HG03064 (cell line): ENCODE results near the gene SEMG2.

Experiments
- ATAC-seq: cut with Tn5 transposase; IDR thresholded peaks from one replicate; pipeline ENCODE4 v1.9.1; 2021; ENCODE audit warnings: low read depth; ENCODE audit not compliant: unreplicated experiment

SEMG2 gene, protein sequence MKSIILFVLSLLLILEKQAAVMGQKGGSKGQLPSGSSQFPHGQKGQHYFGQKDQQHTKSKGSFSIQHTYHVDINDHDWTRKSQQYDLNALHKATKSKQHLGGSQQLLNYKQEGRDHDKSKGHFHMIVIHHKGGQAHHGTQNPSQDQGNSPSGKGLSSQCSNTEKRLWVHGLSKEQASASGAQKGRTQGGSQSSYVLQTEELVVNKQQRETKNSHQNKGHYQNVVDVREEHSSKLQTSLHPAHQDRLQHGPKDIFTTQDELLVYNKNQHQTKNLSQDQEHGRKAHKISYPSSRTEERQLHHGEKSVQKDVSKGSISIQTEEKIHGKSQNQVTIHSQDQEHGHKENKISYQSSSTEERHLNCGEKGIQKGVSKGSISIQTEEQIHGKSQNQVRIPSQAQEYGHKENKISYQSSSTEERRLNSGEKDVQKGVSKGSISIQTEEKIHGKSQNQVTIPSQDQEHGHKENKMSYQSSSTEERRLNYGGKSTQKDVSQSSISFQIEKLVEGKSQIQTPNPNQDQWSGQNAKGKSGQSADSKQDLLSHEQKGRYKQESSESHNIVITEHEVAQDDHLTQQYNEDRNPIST

GRCh38 chr20:45221076-45221475 is at the start of gene SEMG2:
TSS of gene SEMG2 (plus strand) at chr20:45221373. CDS start at chr20:45221390, 17 bp downstream.
- no peak for ATAC-seq

DNA sequence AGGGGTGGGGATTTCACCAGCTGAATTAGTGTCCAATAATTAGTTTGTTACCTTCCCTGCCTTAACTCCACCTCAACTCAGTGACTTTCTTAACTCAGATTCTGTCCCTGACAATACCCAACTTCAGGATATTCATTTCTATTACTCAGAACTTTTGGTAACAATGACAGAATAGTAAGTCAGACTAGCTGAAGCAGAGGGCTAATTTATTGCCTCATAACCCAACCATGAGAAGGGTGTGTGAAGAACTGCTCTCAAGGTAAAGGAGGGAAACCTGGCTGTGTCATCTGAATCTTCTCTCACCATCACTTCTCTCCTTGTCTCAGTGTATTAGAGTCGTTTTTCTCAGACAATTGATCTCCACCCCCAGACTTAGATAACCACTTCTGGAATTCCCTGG is 47.7 kb upstream of the SEMG2 start:
- ATAC-seq: no peak

DNA sequence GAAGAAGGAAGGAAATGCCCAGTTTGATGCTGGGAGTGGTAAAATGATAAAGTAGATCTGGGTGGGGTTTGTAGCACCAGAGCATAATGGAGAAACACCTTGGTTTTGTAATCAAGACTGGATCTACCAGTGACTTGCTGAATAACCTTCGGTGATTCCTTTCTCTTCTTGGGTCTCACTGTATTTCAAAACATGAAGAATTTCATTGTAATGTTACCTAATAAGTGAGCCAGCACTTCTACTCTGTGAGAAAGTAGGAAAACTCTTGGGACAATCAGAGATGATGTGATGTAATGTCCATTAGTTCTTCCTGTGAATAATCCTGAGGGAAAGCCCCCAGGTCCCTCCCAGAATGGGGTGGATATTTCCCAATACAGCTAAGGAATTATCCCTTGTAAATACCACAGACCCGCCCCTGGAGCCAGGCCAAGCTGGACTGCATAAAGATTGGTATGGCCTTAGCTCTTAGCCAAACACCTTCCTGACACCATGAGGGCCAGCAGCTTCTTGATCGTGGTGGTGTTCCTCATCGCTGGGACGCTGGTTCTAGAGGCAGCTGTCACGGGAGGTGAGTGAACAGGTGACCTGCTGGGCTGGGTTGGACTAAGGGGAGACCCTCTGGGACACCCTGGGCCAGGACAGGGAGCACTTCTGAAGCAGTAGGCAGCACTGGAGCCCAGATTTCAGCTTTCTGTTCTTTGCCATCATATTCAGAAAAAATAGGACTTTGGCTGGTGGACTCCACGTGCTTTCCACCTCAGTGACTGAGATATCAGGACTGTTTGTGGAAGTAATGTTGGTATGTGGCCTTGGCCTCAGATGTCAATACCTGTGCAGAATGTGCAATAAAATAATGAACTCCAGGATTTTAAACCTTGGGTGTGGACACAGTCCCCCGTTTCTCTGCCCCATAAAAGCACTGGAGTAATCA is 46.5 kb upstream of the SEMG2 start, which contains the start of gene PI3:
TSS of gene PI3 (plus strand) at position 469 of the 931 bp plus-strand sequence. CDS start at position 490, 21 bp downstream.
- no peak for ATAC-seq

DNA sequence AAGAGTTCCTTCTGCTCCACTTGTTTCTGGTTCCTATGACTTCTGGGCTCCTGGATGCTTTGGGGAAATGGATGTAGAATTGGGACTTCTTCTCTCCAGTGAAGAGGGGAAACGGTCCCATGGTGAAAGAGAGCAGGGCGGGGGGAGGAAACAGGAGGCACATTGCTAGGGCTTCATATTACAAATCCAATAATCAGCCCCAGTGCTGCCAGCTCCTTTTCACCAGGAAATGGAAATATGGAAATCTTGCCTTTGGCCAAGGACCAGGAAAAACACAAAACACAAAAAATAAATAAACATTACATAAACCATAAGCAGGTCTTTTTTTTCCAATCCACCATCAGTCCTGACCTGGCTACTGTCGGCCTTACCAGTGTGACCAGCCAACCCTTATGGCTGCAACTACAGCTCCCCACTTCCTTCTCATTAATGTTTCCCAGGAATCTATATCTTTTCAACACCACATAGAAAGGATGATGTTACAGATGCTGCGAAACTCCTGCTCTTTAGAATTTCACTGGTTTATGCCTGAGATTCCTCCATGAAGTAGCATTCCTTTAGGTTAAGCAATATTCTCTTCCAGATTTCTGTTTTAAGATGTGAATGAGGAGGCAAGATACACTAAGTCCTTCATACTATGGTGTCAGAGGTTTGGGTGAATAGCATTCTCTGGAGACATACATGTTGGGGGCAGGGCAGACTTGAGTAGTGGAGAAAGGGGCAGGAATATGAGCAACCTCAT is 44.5 kb upstream of the SEMG2 start:
- no peak for ATAC-seq

DNA sequence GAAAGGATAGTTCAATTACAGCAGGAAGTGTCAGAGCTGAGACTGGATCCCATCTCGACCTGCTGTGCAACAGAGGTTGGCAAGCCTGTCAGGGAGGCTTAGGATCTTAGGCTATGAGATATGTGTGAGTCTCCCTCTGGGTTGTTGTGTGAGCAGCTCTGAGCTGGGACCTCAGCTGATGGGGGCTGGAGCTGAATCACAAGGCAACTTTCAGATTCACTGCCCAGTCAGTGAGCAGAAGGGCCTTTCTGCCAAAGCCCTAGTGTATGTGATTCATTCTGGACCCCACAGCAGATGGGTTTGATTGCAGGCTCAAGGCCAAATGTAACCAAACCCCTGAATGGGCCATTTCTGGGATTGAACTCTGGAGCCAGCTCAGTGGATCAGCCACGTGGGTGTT is 42.0 kb upstream of the SEMG2 start:
- no peak for ATAC-seq

- no peak for ATAC-seq
Observed at GRCh38 chr20:45181639-45182038, 39.5 kb upstream of the SEMG2 start.

DNA sequence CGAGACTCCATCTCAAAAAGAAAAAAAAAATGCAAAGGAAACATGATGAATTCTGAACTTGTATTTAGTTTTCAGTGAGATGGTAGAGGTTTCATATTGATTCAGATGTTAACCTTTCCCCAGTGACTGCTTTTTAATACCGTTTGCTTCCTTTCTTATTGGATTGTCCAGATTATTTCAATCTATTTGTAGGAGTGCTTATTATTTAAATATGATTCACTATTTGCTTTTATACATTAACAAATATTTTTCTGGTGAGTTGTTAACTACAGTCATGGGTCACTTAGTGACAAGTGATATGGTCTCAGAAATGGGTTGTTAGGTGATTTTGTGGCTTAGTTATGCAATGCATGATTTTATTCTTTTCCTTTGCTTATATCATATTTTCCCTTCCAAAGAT is 38.1 kb upstream of the SEMG2 start:
- ATAC-seq: no peak

DNA sequence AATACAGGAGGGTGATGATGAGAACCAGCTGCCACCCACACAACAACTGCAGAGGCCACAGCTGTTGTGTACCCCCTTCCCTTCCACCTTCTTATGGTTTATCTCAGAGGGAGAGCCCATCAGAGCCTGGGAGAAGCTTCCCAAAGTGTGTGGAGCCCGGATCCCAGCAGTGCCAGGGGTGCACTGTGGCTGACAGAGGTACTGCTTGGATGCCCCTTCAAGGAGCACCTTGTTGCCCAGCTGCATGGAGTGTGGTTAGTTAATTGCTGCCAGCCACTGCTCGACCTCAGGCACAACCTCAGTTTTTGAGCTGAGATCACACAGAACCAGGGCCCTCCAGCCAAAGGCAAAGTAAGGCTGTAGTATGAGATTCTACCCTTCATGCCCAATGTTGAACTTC is 33.5 kb upstream of the SEMG2 start:
- ATAC-seq: no peak

- ATAC-seq: no peak
Observed at GRCh38 chr20:45189067-45189609, 32.0 kb upstream of the SEMG2 start.

DNA sequence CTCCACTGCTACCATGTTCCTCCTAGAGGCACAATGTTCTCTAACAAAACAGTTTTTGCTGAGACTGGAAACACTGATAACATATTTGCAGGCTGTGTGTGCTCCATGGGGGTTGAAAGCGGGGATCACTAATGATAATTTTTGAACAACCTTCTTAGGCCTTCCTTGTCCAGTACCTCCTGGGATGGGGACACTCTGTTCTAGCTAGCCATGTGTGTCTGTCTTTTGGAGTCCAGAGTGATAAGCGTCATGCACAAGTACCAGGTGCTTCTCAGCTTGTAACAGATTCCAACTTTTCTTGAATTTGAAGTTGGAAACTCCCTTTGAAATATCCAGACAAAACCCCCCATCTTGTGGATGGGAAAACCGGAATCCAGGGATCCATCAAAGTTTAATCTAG is 31.3 kb upstream of the SEMG2 start:
- ATAC-seq: no peak

DNA sequence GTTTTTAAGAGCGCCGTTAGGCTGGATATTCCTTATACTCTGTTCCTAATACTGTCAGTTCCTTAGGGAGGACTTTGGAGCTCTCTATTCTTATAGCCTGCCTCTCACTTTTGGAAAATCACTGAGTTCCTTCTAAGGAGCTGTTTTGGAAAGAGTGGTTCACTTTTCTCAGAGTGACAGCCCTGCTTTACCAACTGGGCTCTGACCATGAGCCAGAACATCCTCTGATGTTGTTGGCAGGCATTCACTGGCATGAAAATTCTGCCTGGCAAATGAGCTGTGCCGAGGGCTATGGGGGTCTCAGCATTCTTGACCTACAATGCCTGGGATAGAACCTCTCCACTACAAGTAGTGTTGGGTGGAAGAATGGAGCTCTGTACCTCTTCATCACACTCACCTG is 29.2 kb upstream of the SEMG2 start:
- ATAC-seq: no peak

- ATAC-seq: no peak
Observed at GRCh38 chr20:45193331-45193730, 27.8 kb upstream of the SEMG2 start.

- ATAC-seq: no peak
Observed at GRCh38 chr20:45206725-45207124, 14.4 kb upstream of the SEMG2 start, which contains the start of gene SEMG1. TSS of gene SEMG1 (plus strand) at chr20:45207033. CDS start at chr20:45207054, 21 bp downstream.

DNA sequence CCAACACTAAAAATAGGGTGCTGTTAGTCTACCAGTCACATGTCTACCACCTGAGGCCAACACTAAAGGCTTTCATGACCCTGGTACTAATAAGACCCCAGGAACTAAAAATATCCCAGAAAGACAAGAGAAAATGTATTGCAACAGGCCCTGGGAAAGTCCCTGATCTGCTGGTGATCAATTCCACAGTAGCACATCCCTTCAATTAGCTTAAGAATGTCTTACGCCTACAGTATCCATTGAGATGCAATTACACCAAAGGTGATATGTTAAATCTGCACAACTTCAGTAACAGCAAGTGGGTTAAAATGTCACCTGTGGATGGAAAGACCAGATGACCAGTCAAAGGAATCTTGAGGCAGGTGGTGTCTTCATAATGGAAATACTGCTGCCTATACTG is 11.2 kb upstream of the SEMG2 start:
- ATAC-seq: no peak

- no peak for ATAC-seq
Observed at GRCh38 chr20:45211569-45212474, 9.4 kb upstream of the SEMG2 start.

DNA sequence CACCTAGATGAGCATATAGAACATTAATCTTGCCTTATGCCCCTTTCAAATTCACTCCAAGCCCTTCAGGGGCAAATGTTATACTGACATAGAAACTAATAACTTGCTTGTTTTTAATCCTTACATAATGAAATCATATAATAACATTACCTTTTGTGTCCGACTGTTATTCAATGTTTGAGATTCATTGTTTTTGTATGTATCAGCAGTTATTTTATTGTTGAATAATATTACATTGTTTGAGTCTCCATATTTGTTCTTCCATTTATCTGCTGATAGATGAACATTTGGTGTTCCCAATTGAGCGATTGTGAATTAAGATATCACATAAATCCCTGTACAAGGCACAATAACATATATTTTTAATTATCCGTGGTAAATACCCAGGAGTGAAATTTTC is 8.3 kb upstream of the SEMG2 start:
- no peak for ATAC-seq

GRCh38 chr20:45218124-45218523 is 3.0 kb upstream of the SEMG2 start:
- ATAC-seq: no peak

DNA sequence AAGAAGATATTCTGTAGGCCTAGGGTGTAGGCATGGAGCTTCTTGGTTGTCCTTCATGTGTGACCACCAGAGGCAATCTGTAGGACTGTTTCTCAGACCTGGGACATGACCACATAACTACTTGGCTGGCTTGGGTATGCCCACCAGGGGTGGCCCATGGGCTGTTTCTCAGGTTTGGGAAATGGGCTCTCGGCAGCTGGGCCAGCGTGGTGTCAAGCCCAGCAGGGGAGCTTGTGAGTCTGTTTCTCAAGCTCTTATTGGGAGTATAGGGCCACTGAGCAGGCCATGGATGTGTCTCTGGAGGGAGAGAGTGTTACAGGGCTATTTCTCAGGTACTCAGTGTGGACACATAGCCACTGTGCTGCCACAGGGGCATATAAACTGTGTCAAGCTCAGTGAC is 2.5 kb upstream of the SEMG2 start:
- no peak for ATAC-seq

GRCh38 chr20:45223136-45223535 is 2.0 kb downstream of the SEMG2 start:
- ATAC-seq: no peak
